HG03439 (cell line): Measurements from ENCODE around the gene NFIA.

ENCODE experiments used
- ATAC-seq: cut with Tn5 transposase; IDR thresholded peaks from one replicate; pipeline ENCODE4 v1.9.1; 2021; ENCODE audit warnings: mild to moderate bottlenecking, moderate library complexity; ENCODE audit not compliant: unreplicated experiment

Gene NFIA

GRCh38 chr1:61353797-61354406 lies 271.5 kb downstream of the NFIA start:
- ATAC-seq: no peak

- ATAC-seq: no peak
Observed at GRCh38 chr1:61356016-61356415, 273.7 kb downstream of the NFIA start.

DNA sequence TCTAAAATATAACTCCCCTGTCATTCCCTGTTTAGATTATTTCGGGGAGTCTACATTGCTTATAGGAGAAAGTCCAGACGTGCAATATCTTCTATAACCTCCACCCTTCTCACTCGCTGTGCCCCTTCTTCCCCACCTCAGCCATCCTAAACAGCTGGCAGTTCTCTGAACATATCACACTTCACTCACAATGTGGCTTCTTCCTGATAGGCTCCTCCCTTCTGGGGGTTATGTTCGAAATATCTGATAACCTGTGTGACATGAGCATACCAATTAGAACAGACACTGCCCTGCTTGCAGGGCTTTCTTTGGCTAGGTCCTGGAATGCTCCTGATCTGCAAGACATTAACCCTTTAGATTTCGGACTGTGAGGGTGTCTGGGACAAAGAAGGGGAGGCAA lies 274.6 kb downstream of the NFIA start:
- no peak for ATAC-seq

GRCh38 chr1:61357539-61357938 lies 275.2 kb downstream of the NFIA start:
- no peak for ATAC-seq

DNA sequence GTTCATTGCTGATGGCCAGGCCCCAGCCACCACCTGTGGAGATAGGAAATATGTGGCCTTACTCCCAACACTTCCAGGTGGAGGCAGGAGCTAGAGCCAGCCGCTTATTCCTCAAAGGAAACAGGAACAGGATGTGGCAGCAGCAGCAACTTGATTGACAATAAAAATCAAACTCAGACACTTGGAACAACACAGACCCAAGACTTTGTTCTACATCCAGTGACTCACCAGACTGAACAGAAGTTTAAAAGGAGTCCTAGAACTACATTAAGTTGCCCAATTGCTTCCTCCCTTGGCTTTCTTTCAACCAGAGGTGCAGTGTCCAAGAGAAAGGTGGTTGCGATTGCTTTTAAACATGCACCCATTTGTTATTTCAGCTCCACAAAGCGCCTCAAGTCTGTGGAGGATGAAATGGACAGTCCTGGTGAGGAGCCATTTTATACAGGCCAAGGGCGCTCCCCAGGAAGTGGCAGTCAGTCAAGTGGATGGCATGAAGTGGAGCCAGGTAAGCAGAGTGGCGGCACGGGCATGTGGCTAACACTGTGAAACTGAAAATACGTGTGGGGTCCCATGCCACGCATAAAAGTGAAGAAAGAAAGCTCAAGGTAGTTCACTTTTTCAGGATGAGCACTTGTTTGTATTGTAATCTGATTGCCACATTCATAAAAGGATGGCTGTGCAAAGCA lies 276.6 kb downstream of the NFIA start:
- no peak for ATAC-seq

- ATAC-seq: no peak
Observed at GRCh38 chr1:61361931-61362330, 279.6 kb downstream of the NFIA start.

- no peak for ATAC-seq
Observed at GRCh38 chr1:61362351-61362750, 280.0 kb downstream of the NFIA start.

DNA sequence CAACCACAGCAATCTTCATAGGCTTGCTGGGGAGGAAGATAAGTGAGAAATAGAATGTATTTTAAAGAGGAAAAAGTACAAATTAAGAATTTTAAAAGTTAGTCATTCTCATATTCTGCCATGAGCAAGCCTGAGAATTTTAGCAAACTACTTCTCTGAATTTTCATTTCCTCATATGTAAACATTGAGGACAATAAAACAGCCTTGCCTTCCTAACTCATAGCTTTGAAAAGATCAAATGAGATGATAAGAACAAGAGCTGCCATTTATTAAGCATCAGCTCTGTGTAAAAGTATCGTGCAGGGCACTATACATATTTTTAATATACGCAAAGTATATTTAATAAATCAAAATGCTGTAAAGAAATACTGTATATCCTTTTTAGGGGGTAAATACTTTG lies 286.0 kb downstream of the NFIA start:
- no peak for ATAC-seq

- no peak for ATAC-seq
Observed at GRCh38 chr1:61368876-61369275, 286.5 kb downstream of the NFIA start.

DNA sequence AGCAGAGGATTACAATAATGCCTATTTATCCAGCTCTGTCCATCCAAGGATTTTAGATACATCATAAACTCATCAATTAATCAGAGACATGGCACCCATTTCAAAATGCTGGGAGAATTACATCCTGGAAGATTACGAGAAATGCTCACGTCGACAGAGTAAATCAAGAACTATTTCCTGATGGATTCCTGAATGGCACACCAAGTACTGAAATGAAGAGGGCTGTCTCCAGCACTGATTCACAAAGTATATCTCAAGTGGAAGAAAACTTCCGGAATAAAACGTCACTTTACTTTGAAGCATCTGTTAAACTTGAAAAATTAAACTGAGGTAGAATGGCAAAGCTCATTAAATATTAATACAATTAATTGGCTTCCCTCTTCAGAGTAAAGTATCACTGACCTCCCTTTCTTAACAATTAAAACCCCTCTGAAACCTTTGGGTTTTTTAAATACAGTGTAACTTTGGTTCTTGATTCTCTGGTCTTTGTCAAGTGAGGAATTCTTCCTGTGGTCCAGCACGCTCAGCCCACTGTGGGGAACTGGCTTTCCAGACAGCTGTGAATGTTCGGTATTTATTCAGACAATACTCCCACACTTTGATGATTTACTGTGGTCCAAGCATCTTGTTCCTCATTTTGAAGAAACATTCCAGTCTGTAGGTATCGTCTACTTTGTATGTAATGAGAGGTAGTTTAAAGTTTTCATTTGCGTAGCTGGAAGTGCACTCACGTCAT lies 288.0 kb downstream of the NFIA start:
- ATAC-seq: no peak

GRCh38 chr1:61370913-61371279 lies 288.5 kb downstream of the NFIA start:
- ATAC-seq: no peak

DNA sequence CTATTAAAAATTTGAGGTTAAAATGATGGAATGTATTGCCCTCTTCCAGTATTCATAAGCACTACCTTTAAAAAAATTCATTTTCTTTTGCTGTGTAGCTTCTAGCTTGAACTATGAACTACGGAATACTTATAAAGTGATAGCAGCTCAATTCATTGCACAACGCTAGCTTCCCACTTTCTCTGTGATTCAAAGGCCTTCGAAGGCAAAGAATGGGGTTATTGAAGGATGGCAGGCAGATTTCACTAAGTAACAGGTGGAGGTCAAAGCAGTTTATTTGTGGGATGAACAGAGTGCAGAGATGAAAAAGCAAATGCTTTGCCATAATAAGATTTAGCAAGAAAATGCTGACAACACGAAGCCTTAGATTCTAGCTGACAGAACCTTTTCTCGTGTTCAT lies 290.6 kb downstream of the NFIA start:
- no peak for ATAC-seq

DNA sequence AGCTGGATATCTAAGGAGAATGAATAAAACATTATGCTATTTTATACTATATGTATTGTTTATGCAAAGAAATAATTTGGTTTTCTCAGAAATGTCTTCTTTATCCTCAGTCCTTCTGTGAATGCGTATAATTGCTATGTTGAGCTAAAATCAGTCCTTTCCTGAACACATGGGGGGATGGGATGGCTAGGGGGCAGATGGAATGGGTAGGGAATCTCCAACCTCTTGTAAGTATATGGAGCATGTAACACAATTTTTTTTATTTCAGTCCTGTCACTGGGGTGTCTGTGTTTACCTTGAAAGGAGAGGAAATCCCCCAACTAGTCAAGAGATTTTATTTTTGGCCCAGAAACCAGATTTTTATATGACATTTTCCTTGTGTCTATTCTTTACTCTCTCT lies 291.8 kb downstream of the NFIA start:
- no peak for ATAC-seq

DNA sequence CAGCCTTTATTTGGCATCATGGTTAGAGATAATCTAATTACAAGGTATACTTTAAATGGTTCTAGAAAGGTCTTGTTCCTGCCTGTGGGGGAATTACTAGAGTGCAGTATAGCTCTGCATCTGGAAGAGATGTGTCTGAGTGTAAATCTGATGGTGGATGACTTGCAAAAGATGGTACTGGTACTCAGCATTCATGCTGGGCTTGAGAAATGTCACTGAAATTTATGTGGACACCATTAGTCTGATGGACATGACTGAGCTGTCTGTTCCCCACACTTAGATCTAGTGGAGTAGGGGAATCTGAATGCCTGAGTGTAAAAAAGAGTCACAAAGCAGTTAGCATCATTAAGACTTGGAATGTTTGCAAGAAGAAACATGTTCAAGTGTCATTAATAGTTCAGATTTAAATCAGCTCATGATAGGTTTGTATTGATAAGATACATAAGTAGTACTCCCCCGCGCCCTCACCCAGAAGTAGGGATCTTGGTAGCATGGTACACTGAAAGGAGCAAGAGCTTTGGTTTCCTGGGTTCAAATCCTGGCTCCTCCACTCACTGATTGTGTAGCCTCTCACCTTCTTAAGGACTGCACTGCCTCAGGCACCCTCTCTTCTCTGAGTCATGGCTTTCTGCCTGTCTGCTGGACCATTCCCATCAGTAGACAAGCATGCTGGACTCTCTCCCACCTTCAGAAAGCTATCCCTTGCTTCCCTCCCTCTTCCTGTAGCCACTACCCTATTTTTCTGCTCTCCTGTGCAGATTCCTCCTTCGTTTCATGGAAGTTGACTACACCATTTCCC lies 292.9 kb downstream of the NFIA start:
- no peak for ATAC-seq

GRCh38 chr1:61376151-61376550 lies 293.8 kb downstream of the NFIA start:
- no peak for ATAC-seq

- ATAC-seq: no peak
Observed at GRCh38 chr1:61377242-61377958, 295.0 kb downstream of the NFIA start.

- ATAC-seq: no peak
Observed at GRCh38 chr1:61378494-61379180, 296.3 kb downstream of the NFIA start.

GRCh38 chr1:61379693-61380092 lies 297.3 kb downstream of the NFIA start:
- ATAC-seq: no peak

- ATAC-seq: no peak
Observed at GRCh38 chr1:61380561-61380960, 298.2 kb downstream of the NFIA start.

DNA sequence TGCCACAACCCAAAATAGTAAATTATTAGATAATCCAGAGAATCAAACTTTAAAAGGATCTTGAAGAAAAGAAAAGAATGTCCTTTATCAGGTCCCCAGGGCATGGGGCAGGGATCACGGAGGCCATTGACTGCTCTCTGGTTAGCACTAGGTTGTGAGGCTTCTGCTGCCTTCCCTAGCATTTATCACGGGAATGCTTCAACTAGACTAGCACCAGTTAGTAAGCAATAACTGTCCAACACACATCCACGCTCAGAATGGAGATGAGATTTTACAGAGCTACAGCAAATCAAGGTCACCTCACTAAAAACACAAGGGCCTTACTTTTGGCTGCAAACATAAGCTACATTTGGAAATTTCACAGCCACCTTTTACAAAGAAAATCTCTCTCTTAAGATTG lies 304.0 kb downstream of the NFIA start:
- no peak for ATAC-seq
